PC-3 (cell line): ENCODE data around the gene LHX2.

Experiments
- EZH2 ChIP-seq: fragments of 300-600 bp; sonication (generic); IDR thresholded peaks from one replicate; pipeline ENCODE4 v1.6.1; 2017; ENCODE audit warnings: antibody characterized with exemption, mild to moderate bottlenecking, low read length; ENCODE audit not compliant: unreplicated experiment
- EZH2phosphoT487 ChIP-seq: fragments of 300-600 bp; sonication (generic); IDR thresholded peaks from 2 replicates; pipeline ENCODE4 v1.6.1; 2018; ENCODE audit warnings: mild to moderate bottlenecking, antibody characterized with exemption, low read length, borderline replicate concordance
- TF ChIP-seq, protein P1 (sequence below): fragments of 300-600 bp; sonication (generic); conservative IDR thresholded peaks from 2 replicates; pipeline ENCODE4 v1.5.1; 2017; ENCODE audit warnings: antibody characterized with exemption, low read depth, mild to moderate bottlenecking, low read length

DNA sequence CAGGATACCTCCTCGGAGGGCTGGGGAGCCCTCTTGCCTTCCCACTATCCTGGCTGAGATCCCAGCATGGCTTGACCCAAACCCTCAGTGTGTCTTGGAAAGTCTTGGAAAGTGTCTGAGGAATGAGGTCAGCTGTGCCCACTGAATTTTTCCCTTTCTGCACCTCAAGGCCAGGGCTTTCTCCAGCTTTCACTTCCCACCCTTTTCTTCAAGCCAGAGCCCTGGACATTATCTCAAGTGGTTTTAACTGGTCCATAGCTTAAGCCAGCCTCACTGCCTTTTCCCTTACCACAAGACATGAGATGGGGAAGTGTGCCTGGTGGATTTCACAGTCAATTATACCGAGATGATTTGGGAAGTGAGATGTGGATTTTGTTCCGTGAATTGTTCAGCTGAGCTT lies 35.7 kb upstream of the LHX2 start:
- TF ChIP-seq, protein P1, sequence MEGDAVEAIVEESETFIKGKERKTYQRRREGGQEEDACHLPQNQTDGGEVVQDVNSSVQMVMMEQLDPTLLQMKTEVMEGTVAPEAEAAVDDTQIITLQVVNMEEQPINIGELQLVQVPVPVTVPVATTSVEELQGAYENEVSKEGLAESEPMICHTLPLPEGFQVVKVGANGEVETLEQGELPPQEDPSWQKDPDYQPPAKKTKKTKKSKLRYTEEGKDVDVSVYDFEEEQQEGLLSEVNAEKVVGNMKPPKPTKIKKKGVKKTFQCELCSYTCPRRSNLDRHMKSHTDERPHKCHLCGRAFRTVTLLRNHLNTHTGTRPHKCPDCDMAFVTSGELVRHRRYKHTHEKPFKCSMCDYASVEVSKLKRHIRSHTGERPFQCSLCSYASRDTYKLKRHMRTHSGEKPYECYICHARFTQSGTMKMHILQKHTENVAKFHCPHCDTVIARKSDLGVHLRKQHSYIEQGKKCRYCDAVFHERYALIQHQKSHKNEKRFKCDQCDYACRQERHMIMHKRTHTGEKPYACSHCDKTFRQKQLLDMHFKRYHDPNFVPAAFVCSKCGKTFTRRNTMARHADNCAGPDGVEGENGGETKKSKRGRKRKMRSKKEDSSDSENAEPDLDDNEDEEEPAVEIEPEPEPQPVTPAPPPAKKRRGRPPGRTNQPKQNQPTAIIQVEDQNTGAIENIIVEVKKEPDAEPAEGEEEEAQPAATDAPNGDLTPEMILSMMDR = no peak
- TF ChIP-seq EZH2phosphoT487 (no peak), EZH2 (no peak)
